Activated effector memory CD4-positive, alpha-beta T cell treated with Interleukin-2 at 50 U/mL for 16 hours (primary cell): Measurements from ENCODE around the gene KRT13.

Experiments
- DNase-seq: peaks from one replicate; pipeline ENCODE4 v3.0.0-alpha.2; 2020

KRT13 gene

DNA sequence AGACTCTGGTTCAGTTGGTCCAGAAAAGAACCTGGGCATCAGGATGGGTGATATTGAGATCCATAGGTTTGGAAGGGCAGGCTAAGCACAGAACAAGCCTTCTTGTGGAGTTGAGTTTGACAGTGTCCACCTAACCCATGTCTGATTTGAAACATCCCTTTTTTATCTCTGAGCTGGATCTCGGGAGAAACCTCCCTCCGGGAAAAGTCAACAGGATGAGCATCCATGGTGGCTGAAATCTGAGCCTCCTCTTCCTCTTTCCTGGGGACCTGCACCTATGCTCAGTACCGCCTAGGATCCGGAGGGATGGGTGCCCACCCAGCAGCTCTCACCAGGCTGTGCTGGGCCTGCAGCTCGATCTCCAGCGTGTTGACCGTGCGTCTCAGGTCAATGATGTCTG lies 41.7 kb downstream of the KRT13 start:
- DNase-seq = no peak

- no peak for DNase-seq
These were observed 42.7 kb downstream of the KRT13 start for GRCh38 chr17:41462705-41463104.

DNA sequence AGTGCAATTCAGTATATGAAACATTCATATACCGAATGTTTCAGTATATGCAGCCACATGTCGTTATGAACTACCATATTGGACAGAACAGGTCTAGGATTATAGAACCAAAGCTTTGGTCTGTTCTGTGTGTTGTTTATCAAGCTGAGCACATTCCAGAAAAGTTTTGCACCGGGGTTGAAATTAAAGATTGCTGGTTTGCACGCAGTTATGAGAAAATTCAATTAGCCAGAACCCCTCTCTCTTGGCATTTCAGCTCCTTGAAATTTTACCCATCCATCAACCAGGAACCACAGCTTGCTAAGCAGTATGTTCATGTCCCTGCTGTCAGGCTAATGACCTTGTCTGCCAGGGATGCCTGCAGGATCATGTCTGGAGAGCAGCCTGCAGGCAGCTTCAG lies 47.7 kb downstream of the KRT13 start:
- DNase-seq = no peak

- no peak for DNase-seq
These were observed 49.2 kb downstream of the KRT13 start for GRCh38 chr17:41456204-41456603.

GRCh38 chr17:41455236-41455635 lies 50.2 kb downstream of the KRT13 start:
- DNase-seq = no peak

DNA sequence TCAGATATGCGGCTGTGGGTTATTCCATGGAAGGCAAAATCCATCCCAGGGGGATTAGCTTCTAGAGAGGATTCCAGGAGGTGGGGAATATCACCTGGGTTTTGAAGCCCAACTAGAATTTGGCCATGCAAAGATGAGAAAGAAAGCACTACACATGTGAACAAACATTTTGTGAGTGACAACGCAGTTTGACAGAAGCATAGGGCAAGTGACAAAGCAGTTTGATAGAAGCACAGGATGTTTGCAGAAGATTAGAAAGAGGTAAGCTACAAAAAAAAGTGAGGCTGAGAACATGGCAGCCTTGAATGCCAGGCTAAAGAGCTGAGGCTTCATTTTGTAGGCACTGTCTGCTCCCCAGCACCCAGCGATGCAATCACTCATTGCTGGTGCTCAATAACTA lies 52.3 kb downstream of the KRT13 start:
- no peak for DNase-seq

GRCh38 chr17:41452281-41452680 lies 53.1 kb downstream of the KRT13 start:
- DNase-seq = no peak

DNA sequence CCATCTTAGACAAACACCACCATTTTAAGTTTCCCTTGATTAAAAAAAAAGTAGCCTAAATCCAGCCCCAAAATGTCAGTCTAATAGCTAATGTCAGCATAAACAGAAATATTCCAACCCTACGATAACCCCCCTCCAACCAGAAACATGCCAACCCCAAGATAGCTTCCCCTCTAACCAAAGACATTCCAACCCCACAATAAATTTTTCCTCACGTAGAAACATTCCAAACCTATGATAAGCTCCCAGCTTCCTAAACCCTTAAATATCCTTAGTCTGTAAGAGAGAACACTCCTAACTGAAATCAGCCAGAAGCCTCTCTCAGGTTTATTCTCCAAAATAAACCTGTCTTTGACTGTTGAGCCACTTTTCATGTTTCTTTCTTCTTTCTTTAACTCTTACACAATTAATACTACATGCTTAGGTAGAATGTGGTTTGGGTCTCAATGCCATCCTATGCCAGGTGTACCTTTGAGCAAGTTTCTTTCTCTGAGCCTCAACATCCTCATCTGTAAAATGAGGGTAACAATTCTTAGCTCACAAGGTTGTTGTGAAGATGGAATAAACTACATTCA lies 54.2 kb downstream of the KRT13 start:
- no peak for DNase-seq
